GM12865 (cell line): ENCODE measurements around the gene MYO3A.

Source experiments
- DNase-seq: peaks from one replicate; pipeline ENCODE4 v3.0.0; 2010; ENCODE audit warnings: low read depth
- H3K4me3 ChIP-seq: 2 replicates; pipeline ENCODE4 v1.5.1; 2011; ENCODE audit warnings: mild to moderate bottlenecking, low read depth, low read length, control low read depth
- TF ChIP-seq, protein P1 (sequence below): IDR thresholded peaks from 2 replicates; pipeline ENCODE4 v1.5.1; 2011; ENCODE audit warnings: low read length, control low read depth, low read depth, inconsistent platforms; ENCODE audit not compliant: insufficient read depth; ENCODE audit errors: missing control alignments

Gene MYO3A

DNA sequence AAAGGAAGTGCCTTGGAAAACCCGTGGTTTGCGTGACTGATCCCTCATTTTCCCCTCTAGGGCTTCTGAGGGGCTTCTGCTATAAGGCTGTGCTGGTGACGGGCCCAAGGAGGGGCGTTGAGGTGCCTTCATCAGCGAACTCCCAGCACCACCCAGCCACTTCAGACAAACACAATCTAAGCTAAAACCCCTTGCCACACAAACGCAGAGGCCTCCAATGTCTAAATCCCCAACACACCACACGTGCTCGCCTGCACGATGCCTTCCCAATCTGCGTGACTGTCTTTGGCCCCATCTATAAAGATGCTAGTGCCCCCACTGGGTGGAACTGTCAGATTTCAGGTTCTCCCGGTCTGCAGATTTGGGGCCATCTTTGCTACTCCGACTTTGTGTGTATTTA is 278.5 kb downstream of the MYO3A start:
- TF ChIP-seq, protein P1, sequence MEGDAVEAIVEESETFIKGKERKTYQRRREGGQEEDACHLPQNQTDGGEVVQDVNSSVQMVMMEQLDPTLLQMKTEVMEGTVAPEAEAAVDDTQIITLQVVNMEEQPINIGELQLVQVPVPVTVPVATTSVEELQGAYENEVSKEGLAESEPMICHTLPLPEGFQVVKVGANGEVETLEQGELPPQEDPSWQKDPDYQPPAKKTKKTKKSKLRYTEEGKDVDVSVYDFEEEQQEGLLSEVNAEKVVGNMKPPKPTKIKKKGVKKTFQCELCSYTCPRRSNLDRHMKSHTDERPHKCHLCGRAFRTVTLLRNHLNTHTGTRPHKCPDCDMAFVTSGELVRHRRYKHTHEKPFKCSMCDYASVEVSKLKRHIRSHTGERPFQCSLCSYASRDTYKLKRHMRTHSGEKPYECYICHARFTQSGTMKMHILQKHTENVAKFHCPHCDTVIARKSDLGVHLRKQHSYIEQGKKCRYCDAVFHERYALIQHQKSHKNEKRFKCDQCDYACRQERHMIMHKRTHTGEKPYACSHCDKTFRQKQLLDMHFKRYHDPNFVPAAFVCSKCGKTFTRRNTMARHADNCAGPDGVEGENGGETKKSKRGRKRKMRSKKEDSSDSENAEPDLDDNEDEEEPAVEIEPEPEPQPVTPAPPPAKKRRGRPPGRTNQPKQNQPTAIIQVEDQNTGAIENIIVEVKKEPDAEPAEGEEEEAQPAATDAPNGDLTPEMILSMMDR = no peak
- no peak for DNase-seq
- H3K4me3 ChIP-seq = no peak overlapping the region

DNA sequence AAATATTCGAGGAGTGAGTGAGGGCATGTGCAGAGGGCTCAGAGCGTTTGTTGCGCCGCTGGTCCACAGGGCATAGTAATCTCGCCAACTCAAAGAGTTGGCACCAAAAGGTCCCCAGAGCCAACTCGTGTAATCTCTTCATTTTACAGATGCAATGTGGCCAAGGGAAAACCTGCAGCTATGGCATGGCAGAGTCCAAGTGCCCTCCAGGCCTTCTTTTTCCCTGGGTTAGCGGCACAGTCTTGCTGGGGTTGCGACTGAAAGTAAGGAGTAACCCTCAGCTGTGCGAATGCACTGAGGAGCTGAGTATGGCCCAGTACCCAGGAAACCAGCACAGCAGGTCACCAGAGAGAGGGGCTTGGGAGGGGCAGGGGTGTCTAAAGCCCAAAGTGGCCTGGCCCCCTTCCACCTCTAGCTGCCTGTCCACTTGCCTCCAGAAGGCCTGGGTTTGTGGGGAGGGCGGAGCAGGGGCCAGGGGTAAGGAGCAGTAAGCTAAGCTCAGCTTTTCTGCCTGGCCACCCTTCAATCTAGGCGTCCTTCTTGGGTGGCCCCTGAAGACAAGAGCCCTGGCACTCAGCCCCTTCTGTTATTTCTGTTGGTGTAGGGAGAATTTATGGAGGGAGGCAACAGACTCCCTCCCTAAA is 279.2 kb downstream of the MYO3A start:
- no peak overlapping the region for H3K4me3 ChIP-seq
- TF ChIP-seq, protein P1 = no peak

DNA sequence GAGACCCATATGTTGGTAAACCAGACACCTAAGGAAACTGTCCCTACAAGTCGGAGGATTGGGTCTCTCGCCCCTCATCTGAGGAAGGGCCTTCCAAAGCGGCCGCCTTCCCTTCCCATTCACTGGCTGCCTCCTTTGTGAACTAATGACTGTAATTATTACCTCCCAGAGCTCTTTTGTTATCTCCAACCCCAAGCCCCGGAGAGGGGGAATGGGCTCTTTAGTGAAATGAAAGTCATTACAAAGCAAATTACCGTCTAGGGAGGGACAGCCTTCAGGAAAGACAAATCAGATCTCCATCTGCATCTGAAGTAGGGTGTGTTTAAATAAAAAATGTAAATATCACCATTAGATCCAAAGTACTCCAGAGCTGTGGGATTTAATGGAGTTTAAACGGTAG is 280.0 kb downstream of the MYO3A start:
- no peak for DNase-seq
- H3K4me3 ChIP-seq = no peak overlapping the region
- TF ChIP-seq, protein P1 = no peak

More for the DNA sequence above, 279.2 kb downstream of the MYO3A start:
- DNase-seq = no peak

DNA sequence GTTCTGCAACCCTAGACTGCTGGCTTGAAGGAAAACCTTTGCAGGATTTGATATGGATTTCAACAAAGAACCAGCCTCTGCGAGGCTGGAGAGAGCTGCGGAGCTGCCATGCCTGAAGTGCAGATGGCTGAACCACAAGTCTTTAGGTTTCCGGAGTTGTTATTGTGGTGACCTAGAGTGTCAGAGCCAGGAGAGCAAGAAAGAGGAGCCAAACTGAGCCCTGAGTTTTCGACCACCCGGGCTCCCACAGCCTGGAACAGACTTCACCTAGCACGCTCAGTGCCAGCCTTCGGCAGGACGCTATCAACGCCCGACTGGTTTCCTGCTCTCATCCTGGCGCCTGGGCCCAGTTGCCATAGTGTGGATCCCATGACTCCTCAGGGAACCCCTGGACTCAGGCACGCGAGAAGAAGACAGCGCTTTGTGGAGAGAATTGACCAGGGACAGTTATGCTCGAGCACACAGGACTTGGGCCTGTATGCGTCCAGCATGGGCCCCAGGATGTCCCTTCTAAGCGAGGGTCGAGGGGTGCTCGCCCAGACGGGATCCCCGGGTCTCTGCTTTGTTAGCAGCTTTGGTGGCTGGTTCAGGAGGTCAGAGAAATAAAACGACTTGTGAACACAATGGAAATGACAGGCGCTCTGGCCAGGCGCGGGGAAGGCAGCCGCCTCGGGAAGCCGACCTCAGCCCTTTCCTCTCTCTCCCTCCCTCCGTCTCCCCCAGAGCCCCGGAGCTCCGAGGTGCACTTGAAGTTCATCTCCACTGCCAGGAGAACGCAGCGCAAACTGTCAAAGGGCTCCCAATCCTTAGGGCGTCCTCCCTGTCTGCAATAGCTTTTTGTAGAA is 280.7 kb downstream of the MYO3A start:
- no peak for DNase-seq
- TF ChIP-seq, protein P1 = no peak
- H3K4me3 ChIP-seq = no peak overlapping the region

DNA sequence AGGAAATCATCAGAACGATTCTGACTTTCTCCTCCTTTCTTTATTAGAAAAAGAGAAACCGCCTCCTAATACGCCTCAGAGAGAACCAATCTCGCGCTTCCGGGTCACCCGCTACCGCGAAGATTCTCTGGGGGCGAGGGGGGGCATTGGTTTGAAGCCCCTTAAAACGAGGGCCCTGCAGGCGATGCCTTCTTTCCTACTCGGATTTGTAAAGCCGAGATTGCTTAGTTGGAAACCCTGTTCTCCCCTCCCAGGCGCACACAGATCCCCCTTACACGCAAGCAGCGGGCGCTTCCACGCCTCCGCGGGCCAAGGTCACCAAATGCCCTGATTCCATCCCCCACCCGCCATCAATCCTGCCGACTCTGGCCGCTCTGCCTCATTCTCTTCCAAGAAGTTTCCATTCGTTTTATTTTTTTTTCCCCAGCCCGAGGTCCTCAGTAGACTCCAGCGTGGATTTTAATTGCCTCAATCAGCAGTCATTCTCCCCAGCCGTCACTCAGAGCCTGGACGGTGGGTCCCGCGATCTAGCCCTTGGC is 281.4 kb downstream of the MYO3A start:
- H3K4me3 ChIP-seq = no peak overlapping the region
- TF ChIP-seq, protein P1 = no peak
- DNase-seq = no peak

DNA sequence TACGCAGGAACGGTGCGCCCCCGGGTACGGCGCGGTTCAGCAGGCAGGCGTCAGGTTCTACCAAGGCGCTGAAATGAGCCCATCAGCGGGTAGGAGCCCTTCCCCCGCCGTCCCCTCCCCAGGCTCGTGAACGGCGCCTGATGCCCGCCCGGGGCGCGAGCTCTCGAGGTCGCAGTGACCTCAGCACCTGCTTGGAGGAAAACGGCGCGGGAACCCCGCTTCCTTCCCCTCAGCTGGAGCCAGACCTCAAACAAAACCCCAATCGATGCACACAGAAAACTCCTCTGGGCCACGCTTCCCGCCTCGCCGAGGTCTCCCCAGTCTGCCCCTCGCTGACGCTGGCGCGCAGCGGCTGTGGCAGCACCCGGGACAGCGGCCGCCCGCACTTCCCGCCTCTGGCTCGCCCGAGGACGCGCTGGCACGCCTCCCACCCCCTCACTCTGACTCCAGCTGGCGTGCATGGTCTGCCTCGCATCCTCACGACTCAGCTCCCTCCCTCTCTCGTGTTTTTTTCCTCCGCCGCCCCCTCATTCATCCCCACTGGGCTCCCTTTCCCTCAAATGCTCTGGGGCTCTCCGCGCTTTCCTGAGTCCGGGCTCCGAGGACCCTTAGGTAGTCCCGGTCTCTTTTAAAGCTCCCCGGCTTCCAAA is 282.0 kb downstream of the MYO3A start:
- TF ChIP-seq, protein P1 = no peak
- no peak overlapping the region for H3K4me3 ChIP-seq
- DNase-seq = no peak
